Activated naive CD8-positive, alpha-beta T cell (primary cell): ENCODE measurements around the gene TTC28.
"Not testable (repeated sequence)": the region's sequence is repeated elsewhere in the genome, so short reads cannot be mapped to it uniquely, and the experiment has no call there.

Experiments used
- H3K27ac Mint-ChIP-seq: one replicate; pipeline ENCODE4 v1.8.0; 2021; ENCODE audit warnings: mixed read lengths
- H3K27me3 Mint-ChIP-seq: one replicate; pipeline ENCODE4 v1.8.0; 2021; ENCODE audit warnings: mixed read lengths
- H3K36me3 Mint-ChIP-seq: one replicate; pipeline ENCODE4 v1.8.0; 2021; ENCODE audit warnings: mixed read lengths
- H3K4me1 Mint-ChIP-seq: one replicate; pipeline ENCODE4 v1.8.0; 2021; ENCODE audit warnings: low read depth, mixed read lengths
- H3K4me3 Mint-ChIP-seq: one replicate; pipeline ENCODE4 v1.8.0; 2021; ENCODE audit warnings: mild to moderate bottlenecking, mixed read lengths
- H3K9me3 Mint-ChIP-seq: one replicate; pipeline ENCODE4 v1.8.0; 2021; ENCODE audit warnings: low read depth, mixed read lengths

TTC28 gene

DNA sequence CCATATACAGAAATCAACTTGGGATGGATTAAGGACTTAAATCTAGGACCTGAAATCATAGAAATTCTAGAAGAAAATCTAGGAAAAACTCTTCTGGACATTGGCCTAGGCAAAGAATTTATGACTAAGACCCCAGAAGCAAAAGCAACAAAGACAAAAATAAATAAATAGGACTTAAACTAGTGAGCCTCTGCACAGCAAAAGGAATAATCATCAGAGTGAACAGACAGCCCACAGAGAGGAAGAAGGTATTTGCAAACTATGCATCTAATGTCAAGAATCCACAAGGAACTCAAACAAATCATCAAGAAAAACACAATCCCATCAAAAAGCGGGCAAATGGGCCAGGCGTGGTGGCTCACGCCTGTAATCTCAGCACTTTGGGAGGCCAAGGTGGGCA is 32.4 kb downstream of the TTC28 start:
- no peaks in the 10 kb centered on the region for H3K4me1 Mint-ChIP-seq
- H3K9me3 Mint-ChIP-seq: no peaks in the 10 kb centered on the region
- no peak overlapping the region for H3K4me3 Mint-ChIP-seq
- no peaks in the 10 kb centered on the region for H3K36me3 Mint-ChIP-seq
- no peak overlapping the region for H3K27ac Mint-ChIP-seq
- H3K27me3 Mint-ChIP-seq: peaks cover 43% of the 10 kb centered on the region

DNA sequence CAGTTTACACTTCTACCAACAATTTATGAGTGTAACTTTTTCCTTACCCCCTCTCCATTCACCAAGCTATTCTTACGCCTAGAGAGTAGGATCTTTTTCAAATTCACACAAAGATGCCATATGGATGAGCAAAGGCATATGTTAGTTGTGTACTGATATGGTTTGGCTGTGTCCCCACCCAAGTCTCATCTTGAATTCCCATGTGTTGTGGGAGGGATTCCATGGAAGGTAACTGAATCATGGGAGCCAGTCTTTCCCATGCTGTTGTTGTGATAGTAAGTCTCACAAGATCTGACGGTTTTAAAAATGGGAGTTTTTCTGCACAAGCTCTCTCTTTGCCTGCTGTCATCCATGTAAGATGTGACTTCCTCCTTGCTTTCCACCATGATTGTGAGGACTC is 40.3 kb downstream of the TTC28 start:
- H3K27me3 Mint-ChIP-seq: peaks cover 27% of the 10 kb centered on the region
- H3K27ac Mint-ChIP-seq: no peak overlapping the region
- H3K4me1 Mint-ChIP-seq: no peaks in the 10 kb centered on the region
- H3K36me3 Mint-ChIP-seq: no peaks in the 10 kb centered on the region
- no peak overlapping the region for H3K4me3 Mint-ChIP-seq
- H3K9me3 Mint-ChIP-seq: no peaks in the 10 kb centered on the region

- Mint-ChIP-seq H3K4me1 (no peaks in the 10 kb centered on the region), H3K4me3 (no peak overlapping the region), H3K27me3 (peaks cover 28% of the 10 kb centered on the region), H3K9me3 (no peaks in the 10 kb centered on the region), H3K27ac (no peak overlapping the region), H3K36me3 (no peaks in the 10 kb centered on the region)
Observed at GRCh38 chr22:28637225-28637624, 42.4 kb downstream of the TTC28 start.

- no peak overlapping the region for H3K27ac Mint-ChIP-seq
- H3K36me3 Mint-ChIP-seq: no peaks in the 10 kb centered on the region
- H3K4me3 Mint-ChIP-seq: no peak overlapping the region
- no peaks in the 10 kb centered on the region for H3K9me3 Mint-ChIP-seq
- no peaks in the 10 kb centered on the region for H3K4me1 Mint-ChIP-seq
- peaks cover 25% of the 10 kb centered on the region for H3K27me3 Mint-ChIP-seq
Observed at GRCh38 chr22:28630177-28630574, 49.5 kb downstream of the TTC28 start.

DNA sequence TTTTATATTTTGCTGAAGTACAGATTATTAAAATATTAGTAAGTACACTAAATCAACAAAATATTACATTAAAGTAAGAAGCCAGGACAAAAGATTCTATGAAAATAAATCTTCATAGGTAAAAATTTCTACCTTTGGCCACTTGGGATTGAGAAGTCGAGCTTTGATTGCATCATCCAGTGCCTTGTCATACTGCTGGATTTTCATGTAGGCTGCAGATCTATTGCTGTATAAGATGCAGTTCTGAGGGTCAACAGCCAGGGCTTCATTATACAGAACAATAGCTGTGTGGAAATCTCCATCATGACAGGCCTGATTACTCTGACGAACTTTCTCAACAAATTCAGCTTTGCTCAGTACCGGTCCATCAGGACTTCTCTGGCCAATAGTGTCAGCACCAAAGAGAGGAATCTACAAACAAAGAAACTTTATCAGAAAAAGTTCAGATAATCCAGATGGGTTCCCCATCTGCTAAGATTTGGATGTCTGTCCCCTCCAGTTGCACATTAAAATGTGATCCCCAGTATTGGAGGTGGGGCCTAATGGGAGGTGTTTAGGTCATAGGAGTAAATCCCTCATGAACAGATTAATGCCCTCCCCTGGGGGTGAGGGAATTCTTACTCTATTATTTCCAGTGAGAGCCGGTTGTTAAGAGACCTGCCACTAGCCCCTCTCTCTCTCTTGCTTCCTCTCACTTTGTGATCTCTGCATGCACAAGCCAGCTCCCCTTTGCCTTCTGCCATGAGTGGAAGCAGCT is 50.0 kb downstream of the TTC28 start:
- H3K9me3 Mint-ChIP-seq: no peaks in the 10 kb centered on the region
- H3K4me1 Mint-ChIP-seq: no peaks in the 10 kb centered on the region
- H3K27me3 Mint-ChIP-seq: peaks cover 25% of the 10 kb centered on the region
- H3K36me3 Mint-ChIP-seq: no peaks in the 10 kb centered on the region
- H3K4me3 Mint-ChIP-seq: no peak overlapping the region
- no peak overlapping the region for H3K27ac Mint-ChIP-seq

DNA sequence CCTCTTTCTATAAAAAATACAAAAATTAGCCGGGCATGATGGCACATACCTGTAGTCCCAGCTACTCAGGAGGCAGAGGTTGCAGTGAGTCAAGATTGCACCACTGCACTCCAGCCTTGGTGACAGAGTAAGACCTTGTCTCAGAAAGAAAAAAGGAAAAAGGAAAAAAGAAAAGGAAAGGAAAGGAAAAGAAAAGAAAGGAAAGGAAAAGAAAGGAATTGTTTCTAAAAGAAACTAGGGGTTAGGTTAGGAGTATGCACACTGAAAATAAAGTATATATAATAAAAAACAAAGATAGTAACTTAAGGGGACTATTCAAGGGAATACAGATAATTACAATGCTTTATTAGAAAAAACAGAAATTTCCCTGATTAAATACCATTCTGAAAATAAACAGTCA is 50.9 kb downstream of the TTC28 start:
- Mint-ChIP-seq H3K4me1 (no peaks in the 10 kb centered on the region), H3K27me3 (peaks cover 26% of the 10 kb centered on the region), H3K9me3 (no peaks in the 10 kb centered on the region), H3K36me3 (no peaks in the 10 kb centered on the region), H3K4me3 (no peak overlapping the region), H3K27ac (no peak overlapping the region)

- Mint-ChIP-seq H3K4me3 (no peak overlapping the region), H3K4me1 (no peaks in the 10 kb centered on the region), H3K36me3 (no peaks in the 10 kb centered on the region), H3K9me3 (no peaks in the 10 kb centered on the region), H3K27ac (no peak overlapping the region), H3K27me3 (peaks cover 27% of the 10 kb centered on the region)
Observed at GRCh38 chr22:28627791-28628190, 51.8 kb downstream of the TTC28 start.

GRCh38 chr22:28620244-28620922 is 59.3 kb downstream of the TTC28 start:
- no peaks in the 10 kb centered on the region for H3K4me1 Mint-ChIP-seq
- no peaks in the 10 kb centered on the region for H3K9me3 Mint-ChIP-seq
- no peaks in the 10 kb centered on the region for H3K36me3 Mint-ChIP-seq
- peaks cover 37% of the 10 kb centered on the region for H3K27me3 Mint-ChIP-seq
- H3K27ac Mint-ChIP-seq: no peak overlapping the region
- no peak overlapping the region for H3K4me3 Mint-ChIP-seq

- Mint-ChIP-seq H3K9me3 (no peaks in the 10 kb centered on the region), H3K4me3 (no peak overlapping the region), H3K27ac (no peak overlapping the region), H3K27me3 (peaks cover 39% of the 10 kb centered on the region), H3K36me3 (no peaks in the 10 kb centered on the region), H3K4me1 (no peaks in the 10 kb centered on the region)
Observed at GRCh38 chr22:28619236-28619635, 60.4 kb downstream of the TTC28 start.

GRCh38 chr22:28615423-28615822 is 64.2 kb downstream of the TTC28 start:
- H3K36me3 Mint-ChIP-seq, H3K4me3 Mint-ChIP-seq, H3K9me3 Mint-ChIP-seq, H3K27ac Mint-ChIP-seq, H3K4me1 Mint-ChIP-seq: not testable (repeated sequence)
- peaks cover 45% of the 10 kb centered on the region for H3K27me3 Mint-ChIP-seq

- Mint-ChIP-seq H3K4me1 (no peaks in the 10 kb centered on the region), H3K27me3 (peaks cover 49% of the 10 kb centered on the region), H3K27ac (no peak overlapping the region), H3K9me3 (no peaks in the 10 kb centered on the region), H3K4me3 (no peak overlapping the region), H3K36me3 (peaks cover 2% of the 10 kb centered on the region)
Observed at GRCh38 chr22:28609921-28610320, 69.7 kb downstream of the TTC28 start.

DNA sequence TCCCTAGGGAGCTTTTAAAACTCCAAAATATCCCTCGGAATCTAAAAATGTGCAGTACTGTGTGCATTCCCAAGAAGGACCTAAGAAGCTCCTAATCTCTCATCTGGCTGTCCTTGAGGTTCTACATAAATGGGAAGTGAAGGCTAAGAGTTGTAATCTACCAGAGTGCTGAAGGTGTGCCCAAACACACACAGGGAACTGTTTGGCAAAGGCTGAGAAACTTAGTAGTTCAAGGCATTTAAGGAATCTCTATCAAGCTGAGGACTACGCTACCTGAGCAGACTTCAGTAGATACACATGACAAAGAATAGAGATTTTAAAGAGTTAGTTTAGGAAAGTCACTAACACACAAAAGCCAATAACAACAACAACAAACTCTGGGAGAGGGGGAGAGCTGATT is 71.1 kb downstream of the TTC28 start:
- Mint-ChIP-seq H3K9me3 (no peaks in the 10 kb centered on the region), H3K4me1 (no peaks in the 10 kb centered on the region), H3K4me3 (no peak overlapping the region), H3K36me3 (peaks cover 2% of the 10 kb centered on the region), H3K27me3 (peaks cover 44% of the 10 kb centered on the region), H3K27ac (no peak overlapping the region)

DNA sequence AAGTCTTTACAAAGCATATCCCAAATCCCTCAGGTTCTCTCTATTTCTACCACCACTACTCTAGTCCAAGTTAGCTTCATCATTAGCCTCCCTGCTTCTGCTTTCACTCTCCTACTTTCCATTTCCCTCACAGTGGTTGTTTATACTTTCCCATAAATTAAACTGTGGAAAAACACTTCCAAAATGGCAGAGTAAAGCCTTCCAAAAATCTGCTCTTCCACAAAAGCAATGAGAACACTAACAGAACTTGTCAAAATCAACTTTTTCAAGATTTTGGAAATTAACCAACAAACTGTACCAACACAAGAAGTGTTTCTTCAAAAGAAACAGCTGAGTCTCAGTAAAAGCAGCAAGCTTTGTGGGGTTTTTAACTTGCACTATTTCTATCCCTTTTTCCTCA is 71.8 kb downstream of the TTC28 start:
- H3K36me3 Mint-ChIP-seq: peaks cover 2% of the 10 kb centered on the region
- no peak overlapping the region for H3K4me3 Mint-ChIP-seq
- no peak overlapping the region for H3K27ac Mint-ChIP-seq
- no peaks in the 10 kb centered on the region for H3K9me3 Mint-ChIP-seq
- no peaks in the 10 kb centered on the region for H3K4me1 Mint-ChIP-seq
- peaks cover 41% of the 10 kb centered on the region for H3K27me3 Mint-ChIP-seq

DNA sequence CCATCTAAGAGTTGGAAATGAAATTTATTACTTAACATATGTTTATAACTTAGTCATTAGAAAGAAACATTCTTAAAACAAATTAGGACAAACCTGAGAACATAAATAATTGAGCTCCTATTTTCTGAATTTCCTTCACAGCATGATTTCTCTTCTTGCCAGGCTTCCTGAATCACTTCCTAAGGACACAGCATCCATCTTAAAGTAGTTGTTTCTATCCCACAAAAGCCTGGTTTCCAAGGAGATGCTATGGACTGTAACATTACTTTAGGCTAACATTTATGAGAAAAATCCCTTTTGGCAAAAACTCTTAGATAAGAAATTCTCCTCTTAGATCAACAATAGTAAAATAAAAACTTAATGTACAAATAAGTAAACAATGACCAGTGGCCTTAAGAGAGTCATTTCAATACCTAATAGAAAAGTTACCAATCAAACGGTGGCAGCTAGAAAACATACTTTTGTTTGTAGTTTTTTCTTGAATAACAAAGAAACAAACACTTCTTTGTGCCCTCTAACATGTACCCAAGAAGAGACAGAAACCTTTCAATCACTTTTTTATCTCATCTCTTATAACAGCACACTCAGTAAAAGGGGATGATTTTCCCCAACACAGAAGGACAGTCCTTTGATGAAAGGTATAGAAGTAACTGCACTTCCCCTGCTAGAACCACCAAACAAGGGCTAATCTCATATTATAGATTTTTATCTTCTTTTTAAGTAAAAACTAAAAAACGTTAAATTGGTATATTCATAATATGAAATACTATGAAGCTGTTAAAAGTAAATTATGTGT is 74.5 kb downstream of the TTC28 start:
- Mint-ChIP-seq H3K4me1 (no peaks in the 10 kb centered on the region), H3K9me3 (no peaks in the 10 kb centered on the region), H3K27me3 (peaks cover 23% of the 10 kb centered on the region), H3K4me3 (no peak overlapping the region), H3K36me3 (no peaks in the 10 kb centered on the region), H3K27ac (no peak overlapping the region)

GRCh38 chr22:28601915-28602314 is 77.7 kb downstream of the TTC28 start:
- no peaks in the 10 kb centered on the region for H3K9me3 Mint-ChIP-seq
- H3K27ac Mint-ChIP-seq: no peak overlapping the region
- no peak overlapping the region for H3K4me3 Mint-ChIP-seq
- H3K4me1 Mint-ChIP-seq: no peaks in the 10 kb centered on the region
- H3K27me3 Mint-ChIP-seq: peaks cover 6% of the 10 kb centered on the region
- H3K36me3 Mint-ChIP-seq: no peaks in the 10 kb centered on the region
